Putamen (tissue), 1 donor: ENCODE results near the gene SNTG2.
"Not testable (repeated sequence)": the region's sequence is repeated elsewhere in the genome, so short reads cannot be mapped to it uniquely, and the experiment has no call there.

Source experiments
- DNase-seq: peaks from one replicate; pipeline ENCODE4 v3.0.0-alpha.2; 2016; ENCODE audit warnings: low spot score

The SNTG2 gene

DNA sequence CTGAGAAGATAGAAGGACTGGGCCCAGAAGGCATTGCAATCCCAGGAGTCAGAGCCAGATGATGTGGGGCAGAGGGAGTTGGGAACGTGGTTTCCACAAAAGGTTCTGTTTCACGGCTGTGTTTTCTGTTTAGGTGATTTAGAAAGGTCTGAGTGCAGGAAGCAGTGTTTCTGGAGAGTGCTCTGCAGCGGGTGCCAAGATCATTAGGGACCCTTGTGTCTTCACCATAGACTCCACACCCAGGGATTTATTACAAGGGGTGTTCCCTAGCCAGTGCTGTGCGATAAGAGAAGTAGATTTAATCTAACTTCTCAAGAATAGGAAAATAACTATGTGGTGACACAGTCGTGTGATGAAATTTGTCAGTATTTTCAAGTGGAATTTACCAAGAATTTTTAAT is 241.5 kb downstream of the SNTG2 start:
- no peak for DNase-seq

DNA sequence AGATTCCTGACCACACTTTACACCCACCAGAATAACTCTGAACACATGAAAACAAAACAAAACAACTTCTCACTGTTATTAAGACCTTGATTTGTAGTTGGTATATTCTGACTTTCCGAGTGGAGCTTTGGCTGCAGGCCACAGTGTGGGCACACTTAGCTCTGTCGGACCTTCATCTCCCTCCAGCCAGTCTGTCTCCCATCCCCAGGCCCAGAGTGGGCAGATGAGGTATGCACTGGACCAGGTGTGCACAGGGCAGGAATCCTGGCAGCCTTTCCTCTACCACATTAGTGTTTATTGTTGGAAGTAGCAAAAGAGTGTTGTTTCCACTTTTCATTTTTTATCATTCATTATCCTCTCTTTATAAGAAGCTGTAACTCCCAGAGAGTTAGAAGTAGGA is 243.2 kb downstream of the SNTG2 start:
- DNase-seq: no peak

DNA sequence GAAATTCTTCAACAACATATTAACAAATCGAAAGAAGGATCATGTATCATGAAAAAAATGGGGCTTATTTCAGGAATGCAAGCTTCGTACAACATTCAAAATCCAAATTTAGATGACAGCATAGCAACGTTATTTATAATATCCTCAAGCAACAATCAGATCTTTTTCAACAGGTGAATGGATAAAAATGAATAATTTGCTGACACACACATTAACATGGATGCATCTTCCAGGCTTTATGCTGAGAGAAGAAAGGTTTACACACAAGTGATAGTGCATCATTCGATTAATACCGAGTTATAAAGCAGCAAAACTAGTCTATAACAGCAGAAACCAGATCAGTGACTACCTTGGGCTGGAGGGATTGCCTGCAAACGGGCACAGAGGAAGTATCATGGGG is 253.1 kb downstream of the SNTG2 start:
- DNase-seq: no peak

DNA sequence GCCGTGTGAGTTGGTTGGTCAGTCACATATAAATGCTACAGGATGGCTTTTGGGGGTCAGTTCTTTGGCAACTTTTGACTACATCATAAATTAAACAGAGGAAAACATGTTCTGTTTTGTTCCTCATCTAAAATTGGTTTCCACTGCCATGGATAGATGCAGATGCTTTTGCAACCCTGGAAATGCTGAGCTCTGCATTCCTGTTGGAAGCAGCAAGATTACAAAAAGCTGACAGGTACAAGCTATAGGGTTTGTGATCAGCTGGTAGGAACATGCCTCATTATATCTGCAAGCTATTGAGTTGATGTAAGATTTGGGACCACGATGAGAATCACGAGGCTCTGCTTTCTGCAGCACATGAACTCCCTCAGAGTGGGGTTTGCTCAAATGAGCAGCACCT is 255.2 kb downstream of the SNTG2 start:
- DNase-seq: no peak

DNA sequence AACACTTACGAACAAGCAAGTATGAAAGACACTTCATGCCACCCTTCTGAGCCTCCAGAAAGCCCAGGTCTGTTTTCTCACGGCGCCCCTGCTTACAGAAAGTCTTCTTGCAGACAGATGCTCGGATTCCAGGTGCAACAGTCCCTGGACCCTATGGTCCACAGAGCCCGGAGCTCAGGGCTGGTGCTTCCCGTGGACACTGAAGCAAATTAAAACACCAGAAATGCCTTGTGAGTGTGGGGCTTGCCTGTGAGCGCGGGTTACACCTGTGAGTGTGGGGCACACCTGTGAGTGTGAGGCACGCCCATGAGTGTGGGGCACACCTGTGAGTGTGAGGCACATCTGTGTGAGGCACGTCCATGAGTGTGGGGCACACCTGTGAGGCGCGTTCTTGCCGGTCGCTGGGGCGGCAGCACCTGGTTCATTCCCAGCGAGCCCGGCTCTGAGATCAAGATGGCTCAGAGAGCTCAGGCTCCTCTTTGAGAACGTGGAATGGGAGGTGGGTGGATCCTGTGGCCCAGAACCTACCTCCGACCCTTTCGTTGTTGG is 257.4 kb downstream of the SNTG2 start:
- DNase-seq: no peak

DNA sequence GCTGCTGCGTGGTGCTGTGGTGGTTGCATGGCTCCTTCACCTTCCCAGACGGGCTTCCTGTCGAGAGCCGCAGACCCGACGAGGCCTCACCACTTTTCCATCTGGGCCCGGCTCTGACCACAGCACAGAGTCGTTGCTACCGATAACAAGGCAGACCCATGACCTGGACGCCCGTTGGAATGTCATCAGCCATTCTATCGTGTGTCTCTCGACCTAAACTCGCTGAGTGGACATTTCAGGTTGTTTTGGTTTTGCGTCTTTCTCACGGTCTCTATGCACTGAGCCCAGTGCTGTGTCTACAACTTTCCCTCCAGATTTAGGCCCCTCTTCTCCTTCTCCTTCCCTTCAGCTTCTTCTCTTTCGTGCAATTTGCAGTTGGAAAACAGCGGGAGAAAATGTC is 257.9 kb downstream of the SNTG2 start:
- no peak for DNase-seq

DNA sequence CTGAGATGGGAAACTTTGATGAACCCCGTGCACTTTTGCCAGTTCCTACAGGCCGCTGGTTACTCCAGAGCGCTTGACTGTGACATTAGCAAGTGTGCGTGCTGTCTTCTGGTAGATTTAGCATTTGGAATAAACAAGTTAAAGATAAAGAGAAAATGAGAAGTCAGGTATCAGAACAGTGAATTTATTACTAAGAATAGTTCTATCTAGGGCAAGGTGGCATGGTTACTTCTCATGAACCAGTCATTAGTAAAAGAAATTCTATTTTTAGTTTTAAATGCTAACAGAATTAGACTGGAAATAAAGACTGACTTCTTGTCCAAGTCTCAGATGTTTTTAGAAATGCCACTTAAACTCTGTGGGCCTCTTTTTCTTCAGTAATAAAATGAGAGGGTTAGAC is 258.6 kb downstream of the SNTG2 start:
- no peak for DNase-seq

DNA sequence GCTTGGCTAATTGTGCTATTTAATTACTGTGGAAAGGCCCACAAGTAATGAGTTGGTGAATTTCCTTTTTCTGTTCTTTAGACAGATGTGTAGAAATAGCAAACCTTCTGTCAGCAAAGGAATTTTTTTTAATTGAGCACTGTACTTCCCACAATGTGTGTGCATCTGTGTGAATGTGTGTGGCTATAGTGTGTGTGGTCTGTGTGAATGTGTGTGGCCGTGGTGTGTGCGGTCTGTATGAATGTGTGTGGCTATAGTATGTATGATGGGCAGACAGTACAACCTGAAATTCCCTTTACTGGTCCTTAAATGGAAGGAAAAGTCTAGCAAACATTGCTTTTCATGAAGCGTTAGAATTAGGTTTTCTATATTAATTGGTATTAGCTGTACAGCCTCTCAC is 259.1 kb downstream of the SNTG2 start:
- no peak for DNase-seq

DNA sequence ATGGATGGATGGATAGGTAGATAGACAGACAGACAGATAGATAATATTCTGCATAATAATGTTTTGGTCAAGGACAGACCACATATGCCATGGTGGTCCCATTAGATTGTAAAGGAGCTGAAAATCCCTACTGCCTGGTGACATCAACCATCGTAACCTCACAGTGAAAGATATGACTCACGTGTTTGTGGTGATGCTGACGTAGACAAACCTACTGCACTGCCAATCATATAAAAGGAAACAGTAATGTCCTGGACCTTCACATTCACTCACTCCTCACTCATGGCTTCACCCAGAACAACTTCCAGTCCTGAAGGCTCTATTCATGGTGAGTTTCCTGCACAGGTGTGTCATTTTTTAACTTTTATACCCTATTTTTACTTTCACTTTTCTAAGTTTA is 259.7 kb downstream of the SNTG2 start:
- no peak for DNase-seq

DNA sequence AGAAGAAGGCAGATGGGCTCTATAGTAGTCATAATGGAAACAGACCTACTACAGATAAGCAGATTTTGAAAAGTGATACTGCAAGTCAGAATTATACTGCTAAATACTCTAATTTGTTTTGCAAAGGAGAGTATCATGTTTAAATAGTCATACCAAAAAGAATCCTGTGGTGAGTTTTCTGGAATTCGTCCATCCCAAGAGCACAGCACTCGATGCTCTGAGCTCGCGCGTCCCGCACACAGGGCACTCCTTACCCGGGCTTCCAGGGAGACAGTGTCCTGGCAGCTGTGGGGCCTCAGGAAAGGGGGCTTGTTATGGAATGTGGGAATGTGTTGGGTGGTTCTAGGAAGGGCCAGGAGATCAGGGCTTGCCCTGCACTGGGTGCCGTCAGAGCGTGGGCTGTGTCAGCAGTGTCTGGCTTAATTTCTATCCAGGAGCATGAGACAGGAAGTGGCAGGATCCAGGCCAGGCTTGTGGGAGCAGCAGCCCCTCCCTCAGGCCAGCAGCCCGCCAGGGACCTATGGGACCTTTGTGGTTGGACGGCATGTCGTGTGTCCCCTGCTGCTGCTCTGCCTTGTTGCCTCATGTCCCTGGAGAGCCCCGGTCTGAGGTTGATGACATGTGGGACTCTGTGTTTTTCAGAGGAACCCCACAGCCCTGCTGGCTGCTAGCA is 269.4 kb downstream of the SNTG2 start:
- DNase-seq: no peak

DNA sequence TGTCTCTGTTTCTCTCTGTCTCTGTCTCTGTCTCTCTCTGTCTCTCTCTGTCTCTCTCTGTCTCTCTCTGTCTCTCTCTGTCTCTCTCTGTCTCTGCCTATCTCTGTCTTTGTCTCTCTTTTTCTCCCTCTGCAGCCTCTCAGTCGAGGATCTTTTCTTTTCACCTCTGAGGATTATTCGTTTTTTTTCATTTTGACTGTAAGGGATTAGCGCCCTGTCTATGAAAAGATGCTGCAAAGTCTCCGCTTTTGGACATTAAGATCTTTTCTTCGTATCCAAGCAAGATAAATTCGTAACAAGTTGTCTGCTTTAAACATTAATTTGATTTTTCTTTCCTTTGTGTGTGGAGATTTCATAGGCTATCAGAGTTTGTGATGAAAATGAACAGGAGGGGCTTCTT is 271.4 kb downstream of the SNTG2 start:
- DNase-seq: no peak

DNA sequence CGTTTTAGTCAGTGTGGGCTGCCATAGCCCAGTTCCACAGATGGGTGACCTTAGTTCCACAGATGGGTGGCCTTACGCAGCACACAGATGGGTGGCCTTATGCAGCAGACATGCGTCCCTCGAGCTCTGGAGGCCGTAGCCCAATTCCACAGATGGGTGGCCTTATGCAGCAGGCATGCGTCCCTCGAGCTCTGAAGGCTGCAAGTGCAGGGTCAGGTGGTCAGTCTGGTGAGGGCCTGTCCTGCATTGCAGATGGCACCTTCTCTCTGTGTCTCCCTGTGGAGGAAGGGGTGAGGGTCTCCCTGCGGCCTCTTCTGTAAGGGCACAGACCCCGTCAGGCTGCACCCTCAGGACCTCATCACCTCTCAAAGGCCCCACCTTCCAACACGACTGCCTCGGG is 273.1 kb downstream of the SNTG2 start:
- DNase-seq: no peak

DNA sequence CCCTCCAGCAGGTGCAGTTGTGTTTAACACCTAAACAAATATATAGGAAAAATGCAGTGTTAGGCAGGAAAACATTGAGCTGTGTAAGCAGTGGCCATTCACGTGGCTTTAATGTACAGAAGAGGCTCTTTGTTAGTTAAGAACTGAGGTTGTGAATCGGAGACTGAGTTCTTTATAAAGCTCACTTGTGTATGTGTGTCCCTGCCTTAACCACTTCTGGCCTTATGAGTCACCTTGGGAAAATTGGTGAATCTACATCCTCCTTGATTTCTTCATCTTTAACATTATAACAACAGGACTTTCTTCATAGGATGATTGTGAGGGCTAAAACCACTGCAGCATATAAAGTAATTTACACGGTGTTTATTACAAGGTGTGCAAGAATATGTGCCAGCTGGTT is 274.3 kb downstream of the SNTG2 start:
- no peak for DNase-seq

DNA sequence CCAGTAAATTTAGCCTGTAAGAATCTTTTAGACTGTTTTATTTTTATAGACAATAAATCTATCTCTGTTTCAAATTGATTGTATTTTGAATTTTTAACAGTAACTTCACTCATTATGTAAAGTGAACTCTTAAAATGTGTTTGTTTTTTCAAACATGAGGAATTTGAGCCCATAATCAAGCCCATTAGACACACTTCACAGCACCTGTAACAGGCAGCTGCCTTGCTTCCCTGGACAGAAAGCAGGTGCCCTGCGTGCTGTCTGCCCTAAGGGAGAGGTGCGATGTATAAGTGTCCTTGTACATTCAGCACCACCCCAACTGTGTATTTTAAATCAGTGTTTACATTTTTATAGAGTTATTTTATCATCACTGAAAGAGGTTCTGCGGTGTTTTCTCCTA is 276.1 kb downstream of the SNTG2 start:
- DNase-seq: no peak

DNA sequence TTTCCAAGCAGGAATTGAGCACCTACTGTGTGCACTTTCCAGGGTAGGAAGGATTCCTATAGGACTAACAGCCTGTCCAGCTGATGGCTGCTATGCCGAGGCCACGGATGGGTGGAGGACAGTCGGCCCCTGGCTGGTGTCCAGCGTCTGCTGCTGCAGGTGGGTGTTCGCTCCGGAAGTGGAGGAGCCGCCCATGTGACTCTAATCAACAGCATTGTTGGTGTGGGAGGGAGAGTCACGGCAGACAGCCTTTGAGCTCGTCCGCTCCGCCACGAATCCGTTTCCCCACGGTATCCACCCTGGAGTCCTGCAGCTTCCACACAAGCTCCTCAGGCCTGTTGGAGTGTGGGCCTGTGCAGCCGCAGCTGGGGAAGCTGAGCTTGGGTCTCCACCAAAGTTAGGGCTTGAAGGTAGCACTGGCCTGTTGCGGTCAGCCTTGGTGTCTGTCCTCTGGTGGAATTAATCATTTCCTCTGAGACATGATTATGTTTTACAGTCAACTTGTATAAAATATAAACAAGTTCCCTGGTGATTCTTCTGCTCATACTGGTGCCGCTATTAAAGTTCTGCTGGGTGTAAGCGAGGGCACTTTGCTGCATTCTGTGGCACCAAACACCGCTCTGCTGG is 276.7 kb downstream of the SNTG2 start:
- no peak for DNase-seq

DNA sequence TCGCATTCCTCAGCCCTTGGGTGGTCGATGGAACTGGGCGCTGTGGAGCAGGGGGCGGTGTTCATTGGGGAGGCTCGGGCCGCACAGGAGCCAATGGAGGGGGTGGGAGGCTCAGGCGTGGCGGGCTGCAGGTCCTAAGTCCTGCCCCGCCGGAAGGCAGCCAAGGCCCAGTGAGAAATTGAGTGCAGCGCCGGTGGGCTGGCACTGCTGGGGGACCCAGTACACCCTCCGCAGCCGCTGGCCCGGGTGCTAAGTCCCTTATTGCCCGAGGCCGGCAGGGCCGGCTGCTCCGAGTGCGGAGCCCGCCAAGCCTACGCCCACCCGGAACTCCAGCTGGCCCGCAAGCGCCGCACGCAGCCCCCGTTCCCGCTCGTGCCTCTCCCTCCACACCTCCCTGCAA is 278.9 kb downstream of the SNTG2 start:
- DNase-seq: not testable (repeated sequence)

DNA sequence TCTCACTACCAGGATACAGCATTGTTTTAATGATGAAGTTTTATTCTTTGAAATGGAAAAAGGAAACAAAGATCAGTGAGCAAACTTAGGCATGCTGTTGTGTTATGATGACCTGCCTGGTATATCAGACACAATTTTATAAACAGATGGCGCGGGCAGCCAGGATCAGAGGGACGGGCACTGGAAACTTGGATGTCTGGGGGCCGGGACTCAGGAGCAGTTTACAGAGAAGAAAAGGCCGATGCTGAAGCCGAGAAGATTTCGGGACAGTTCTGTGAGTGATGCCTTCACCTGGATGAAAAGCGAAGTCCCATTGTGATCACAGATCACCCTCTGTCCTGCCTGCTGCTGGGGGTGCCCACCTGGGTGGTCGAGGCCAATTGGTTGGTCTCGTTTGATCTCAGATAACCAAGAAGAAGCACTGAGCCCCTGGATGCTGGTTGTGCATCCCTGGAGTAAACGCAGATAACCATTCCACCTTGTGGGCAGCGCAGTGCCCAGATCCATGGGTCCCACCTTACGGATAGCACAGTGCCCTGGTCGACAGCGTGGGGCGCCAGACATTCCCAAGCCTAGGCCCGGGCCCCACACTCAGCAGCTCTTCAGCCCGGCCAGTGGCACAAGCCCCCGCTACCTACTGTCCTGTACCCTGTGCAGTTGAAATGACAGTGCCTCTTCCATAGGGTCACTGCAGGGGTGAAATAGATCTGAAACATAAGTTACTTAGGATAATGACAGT is 279.7 kb downstream of the SNTG2 start:
- DNase-seq: no peak

DNA sequence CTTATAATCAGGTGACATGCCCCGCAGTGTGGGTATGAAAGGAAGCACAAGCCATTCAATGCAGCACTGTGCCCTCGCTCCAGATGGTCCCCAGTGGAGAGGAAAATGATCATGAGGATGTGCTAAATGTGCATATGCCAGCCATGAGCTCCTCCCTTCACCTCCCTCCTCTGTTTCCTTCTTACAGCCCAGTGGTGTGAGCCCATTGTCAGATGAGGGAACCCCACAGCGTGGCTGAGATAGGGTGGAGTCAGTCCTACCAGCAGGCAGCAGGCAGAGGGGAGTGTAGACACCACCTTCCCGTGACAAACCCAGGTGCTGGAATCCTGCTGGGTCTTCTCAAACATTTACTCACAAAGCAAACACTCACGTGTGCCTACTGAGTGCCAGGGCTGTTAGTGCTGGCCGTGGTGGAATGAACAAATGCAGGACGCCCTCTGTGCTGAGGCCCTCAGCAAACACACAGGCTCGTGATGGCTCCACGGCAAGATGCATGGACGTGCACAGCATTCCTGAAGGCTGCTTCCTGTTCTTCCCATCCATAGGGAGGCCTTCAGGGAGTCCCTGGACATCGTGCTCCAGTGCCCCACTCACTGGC is 280.9 kb downstream of the SNTG2 start:
- DNase-seq: no peak

DNA sequence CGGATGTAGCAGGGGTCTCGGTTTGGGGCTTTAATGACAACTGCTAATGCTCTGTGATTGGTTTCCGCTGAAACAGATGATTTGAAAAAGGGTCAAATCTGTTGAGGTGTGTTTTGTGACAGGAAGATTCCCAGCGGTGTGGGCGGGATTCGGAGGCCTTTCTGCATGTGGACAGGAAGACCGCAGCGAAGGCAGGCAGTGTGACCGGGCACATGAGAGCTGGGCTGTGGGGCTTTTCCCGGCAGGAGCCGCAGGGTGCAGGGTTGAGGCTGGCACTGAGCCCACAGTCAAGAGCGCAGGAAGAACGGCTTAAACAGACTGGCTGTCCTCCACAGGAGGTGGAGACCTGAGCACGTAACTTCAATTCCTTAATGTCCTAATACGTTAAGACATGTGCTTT is 282.6 kb downstream of the SNTG2 start:
- no peak for DNase-seq

DNA sequence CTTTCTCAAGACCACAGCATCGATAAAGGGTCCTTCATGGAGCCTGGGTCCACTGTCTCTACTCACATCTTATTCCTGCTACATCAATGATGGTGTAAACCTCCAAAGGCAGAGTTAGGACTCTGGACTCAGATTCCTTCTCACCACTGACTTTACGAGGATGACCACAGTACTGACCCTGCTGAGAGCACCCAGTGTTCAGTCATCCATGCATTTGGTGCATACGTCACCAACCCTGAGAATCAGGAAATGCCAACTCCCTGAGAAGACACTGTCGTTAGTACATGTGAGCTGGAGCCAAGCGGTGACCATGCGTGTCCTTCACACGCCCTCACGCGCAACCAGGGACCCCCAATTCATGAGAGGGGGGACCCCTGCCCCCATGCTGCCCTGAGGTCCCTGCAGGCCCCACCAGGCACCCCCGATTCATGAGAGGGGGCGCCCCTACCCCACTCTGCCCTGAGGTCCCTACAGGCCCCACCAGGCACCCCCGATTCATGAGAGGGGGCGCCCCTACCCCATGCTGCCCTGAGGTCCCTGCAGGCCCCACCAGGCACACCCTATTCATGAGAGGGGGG is 284.2 kb downstream of the SNTG2 start:
- DNase-seq: no peak

DNA sequence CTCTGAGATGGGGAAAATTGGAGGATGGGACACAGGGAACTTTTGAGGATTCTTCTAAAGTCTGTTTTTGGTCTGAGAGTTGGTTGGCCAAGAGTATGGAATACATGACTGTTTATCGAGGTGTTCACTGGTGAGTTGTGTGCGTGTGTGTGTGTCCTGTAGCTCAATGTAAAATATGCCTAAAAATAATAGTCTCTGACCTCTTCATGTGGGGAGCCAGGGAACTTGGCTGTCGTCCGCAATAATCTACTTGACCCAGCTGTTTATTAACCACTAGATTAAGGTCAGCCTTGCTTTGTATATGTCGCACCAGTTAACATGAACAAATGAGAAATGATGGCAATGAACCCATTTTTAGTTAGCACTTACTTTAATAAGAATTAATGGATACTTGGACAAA is 285.2 kb downstream of the SNTG2 start:
- no peak for DNase-seq

DNA sequence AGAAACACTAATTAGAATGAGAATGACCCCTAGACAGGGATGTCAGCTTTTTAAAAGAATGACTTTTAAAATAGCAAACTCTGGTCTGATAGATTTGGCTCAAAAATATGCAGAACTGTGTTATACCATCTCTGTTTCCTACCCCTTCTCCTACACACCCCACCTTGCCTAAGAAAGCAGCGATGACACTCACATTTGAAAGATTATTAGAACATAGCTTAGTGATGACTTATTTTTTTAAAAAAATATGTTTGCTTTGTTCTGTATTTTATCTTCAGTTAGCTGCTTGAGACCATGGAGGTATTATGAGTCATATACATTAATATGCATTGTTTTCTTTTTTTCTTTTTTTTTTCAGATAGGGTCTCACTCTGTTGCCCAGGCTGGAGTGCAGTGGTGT is 286.0 kb downstream of the SNTG2 start:
- DNase-seq: no peak

DNA sequence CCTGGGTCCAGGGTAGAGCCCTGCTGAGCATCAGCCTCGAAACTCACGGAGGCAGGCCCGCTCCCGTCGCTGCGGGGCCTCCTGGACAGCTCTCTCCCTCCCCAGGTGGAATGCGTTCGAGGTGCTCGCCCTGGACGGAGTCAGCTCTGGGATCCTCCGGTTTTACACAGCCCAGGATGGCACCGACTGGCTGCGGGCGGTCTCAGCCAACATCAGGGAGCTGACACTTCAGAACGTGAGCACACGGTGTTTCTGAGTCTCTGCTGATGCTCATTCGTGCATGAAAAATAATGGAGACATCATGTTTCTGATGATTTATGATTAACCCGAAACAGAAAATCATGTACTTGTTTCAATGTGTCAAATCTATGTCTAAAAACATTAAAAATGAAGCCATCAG is 287.1 kb downstream of the SNTG2 start:
- DNase-seq: no peak
